ENCODE results near the gene TIMM22.

TIMM22 gene

GRCh38 chr17:1025733-1026598 is 29.0 kb downstream of the TIMM22 start:
- DNase-seq = no peak

GRCh38 chr17:1026599-1026975 is 29.7 kb downstream of the TIMM22 start:
- no peak for DNase-seq

- no peak for DNase-seq
Measured at GRCh38 chr17:1027044-1027443, 30.1 kb downstream of the TIMM22 start.

GRCh38 chr17:1029196-1029921 is 32.4 kb downstream of the TIMM22 start:
- no peak for DNase-seq

GRCh38 chr17:1029922-1030644 is 33.2 kb downstream of the TIMM22 start:
- DNase-seq = no peak

GRCh38 chr17:1030684-1031532 is 34.0 kb downstream of the TIMM22 start:
- DNase-seq = no peak

- no peak for DNase-seq
Measured at GRCh38 chr17:1031711-1032110, 34.8 kb downstream of the TIMM22 start.

GRCh38 chr17:1032391-1032790 is 35.5 kb downstream of the TIMM22 start:
- no peak for DNase-seq

GRCh38 chr17:1033503-1033902 is 36.6 kb downstream of the TIMM22 start:
- no peak for DNase-seq

GRCh38 chr17:1034652-1035210 is 37.8 kb downstream of the TIMM22 start:
- DNase-seq = peak; percentile 47

GRCh38 chr17:1035546-1036170 is 38.7 kb downstream of the TIMM22 start:
- no peak for DNase-seq

- DNase-seq = no peak
Measured at GRCh38 chr17:1036171-1036844, 39.4 kb downstream of the TIMM22 start.

GRCh38 chr17:1036845-1037237 is 39.9 kb downstream of the TIMM22 start:
- no peak for DNase-seq

GRCh38 chr17:1037238-1037879 is 40.4 kb downstream of the TIMM22 start:
- DNase-seq = no peak

GRCh38 chr17:1038459-1039122 is 41.7 kb downstream of the TIMM22 start:
- DNase-seq = no peak

GRCh38 chr17:1039123-1039507 is 42.2 kb downstream of the TIMM22 start:
- DNase-seq = no peak

- peak; percentile 11 for DNase-seq
Measured at GRCh38 chr17:1039511-1040215, 42.7 kb downstream of the TIMM22 start.

GRCh38 chr17:1040216-1040600 is 43.3 kb downstream of the TIMM22 start:
- DNase-seq = no peak

- DNase-seq = no peak
Measured at GRCh38 chr17:1041746-1042145, 44.8 kb downstream of the TIMM22 start.

GRCh38 chr17:1042486-1042885 is 45.6 kb downstream of the TIMM22 start:
- no peak for DNase-seq
